GM12873 (cell line): Measurements from ENCODE around the gene SUCO.

Experiments
- TF ChIP-seq, protein P1 (sequence below): IDR thresholded peaks from 2 replicates; pipeline ENCODE4 v1.5.1; 2012; ENCODE audit warnings: low read depth, mild to moderate bottlenecking, moderate library complexity, low read length, control low read depth; ENCODE audit not compliant: insufficient read depth; ENCODE audit errors: missing control alignments

The SUCO gene

DNA sequence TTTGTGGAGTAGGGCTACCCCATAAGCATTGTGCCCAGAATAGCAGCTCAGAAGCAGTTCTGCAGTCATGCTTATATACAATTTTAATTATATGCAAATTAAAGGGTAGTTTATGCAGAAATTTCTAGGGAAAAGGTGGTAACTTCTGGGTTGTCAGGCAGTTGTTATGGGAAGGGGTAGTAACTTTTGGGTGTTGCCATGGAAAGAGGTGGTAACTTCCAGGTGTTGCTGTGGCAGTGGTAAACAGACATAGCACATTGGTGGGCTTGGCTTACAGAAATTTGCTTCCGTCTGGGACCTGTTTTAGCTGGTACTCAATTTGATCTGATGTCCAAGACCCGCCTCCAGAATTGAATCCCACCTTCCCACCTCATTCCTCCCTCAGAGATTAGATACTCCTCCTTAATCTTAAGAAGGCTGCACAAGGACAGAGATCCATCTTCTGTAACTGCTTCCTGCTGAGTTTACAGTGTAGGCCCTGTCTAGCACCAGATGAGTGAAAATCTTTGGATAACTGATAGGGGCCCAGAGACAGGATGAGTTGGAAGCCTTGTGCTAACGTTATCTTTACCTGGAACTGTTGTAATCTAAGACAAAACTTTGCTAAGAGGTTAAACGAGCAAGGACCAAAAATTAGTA lies 26.7 kb downstream of the SUCO start:
- TF ChIP-seq, protein P1, sequence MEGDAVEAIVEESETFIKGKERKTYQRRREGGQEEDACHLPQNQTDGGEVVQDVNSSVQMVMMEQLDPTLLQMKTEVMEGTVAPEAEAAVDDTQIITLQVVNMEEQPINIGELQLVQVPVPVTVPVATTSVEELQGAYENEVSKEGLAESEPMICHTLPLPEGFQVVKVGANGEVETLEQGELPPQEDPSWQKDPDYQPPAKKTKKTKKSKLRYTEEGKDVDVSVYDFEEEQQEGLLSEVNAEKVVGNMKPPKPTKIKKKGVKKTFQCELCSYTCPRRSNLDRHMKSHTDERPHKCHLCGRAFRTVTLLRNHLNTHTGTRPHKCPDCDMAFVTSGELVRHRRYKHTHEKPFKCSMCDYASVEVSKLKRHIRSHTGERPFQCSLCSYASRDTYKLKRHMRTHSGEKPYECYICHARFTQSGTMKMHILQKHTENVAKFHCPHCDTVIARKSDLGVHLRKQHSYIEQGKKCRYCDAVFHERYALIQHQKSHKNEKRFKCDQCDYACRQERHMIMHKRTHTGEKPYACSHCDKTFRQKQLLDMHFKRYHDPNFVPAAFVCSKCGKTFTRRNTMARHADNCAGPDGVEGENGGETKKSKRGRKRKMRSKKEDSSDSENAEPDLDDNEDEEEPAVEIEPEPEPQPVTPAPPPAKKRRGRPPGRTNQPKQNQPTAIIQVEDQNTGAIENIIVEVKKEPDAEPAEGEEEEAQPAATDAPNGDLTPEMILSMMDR: no peak

DNA sequence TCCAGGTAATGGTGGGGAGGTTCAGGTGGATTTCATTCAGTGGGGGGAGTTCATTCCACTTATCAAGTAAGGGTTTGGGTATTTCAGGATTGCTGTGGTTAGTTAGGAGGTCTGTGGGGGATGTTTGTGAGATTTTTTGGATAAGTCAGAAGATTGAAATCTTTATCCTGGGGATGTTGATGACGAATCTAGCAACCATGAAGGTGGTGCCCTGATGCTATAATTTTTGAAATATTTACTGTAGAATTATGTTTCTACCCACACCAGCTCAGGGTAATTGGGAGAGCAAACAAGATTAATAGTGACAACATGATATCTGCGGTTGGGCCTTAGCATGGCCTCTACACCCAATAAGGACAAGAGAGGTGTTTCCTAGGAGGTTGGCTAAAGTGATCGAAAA lies 28.3 kb downstream of the SUCO start:
- TF ChIP-seq, protein P1: no peak

DNA sequence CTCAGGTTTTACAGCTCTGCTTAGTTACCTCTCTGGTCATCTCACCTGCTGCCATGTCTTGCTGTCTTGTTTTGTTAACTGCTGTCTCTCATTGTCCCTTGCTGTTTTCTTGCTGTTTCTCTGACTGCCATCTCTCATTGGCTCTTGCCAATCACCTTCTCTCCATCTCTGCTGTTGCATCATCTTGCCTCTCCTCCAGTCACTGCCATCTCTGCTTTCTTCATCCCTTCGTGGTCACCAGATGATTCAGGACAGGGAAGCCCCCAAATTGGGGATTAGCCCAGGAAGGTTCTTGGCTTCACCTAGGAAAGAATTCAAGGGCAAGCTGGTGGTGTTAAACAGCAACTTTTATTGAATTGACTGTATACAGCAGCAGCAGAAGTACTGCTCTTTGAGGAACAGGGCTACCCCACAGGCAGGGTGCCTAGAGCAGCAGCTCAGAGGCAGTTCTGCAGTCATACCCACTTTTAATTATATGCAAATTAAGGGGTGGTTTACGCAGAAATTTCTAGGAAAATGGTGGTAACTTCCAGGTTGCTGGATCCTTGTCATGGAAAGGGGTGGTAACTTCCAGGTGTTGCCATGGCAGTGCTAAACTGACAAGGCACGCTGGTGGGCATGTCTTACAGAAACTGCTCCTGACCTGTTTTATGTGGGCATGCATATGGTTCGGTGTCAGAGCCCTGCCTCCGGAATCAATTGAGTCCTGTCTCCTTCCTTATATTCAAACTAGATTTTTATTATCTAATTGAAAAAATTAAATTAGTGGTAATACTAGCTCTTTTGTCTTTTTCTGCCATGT lies 33.4 kb downstream of the SUCO start:
- TF ChIP-seq, protein P1: no peak

DNA sequence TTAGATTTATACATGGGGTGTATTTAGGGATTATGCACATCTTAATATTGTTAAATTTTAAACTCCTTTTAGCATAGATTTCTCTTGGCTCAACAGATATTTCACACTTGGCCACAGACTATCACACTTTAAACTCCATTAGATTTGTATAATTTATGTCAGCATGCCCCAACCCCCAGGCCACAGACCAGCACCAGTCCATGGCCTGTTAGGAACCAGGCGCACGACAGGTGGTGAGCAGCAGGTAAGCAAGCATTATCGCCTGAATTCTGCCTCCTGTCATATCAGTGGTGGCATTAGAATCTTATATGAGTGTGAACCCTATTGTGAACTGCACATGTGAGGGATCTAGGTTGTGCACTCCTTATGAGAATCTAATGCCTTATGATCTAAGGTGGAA lies 34.8 kb downstream of the SUCO start:
- TF ChIP-seq, protein P1: no peak

DNA sequence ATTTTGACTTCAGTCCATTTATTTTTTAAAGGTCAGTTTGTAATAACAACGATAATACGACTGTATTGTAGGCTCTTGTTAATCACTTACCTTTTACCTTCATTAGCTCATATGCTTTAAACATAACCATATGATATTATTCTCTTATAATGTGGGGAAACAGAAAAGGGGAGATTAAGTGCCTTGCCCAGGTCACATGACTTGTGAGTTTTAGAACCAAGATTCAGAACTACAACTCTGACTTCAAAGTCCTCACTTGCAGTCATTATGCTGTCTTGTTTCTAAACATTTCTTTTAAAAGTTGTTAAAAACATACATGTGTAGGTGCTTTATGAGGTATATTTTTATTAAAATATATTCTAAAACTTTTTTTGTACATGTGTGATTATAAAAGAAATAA lies 41.1 kb downstream of the SUCO start:
- TF ChIP-seq, protein P1: no peak

DNA sequence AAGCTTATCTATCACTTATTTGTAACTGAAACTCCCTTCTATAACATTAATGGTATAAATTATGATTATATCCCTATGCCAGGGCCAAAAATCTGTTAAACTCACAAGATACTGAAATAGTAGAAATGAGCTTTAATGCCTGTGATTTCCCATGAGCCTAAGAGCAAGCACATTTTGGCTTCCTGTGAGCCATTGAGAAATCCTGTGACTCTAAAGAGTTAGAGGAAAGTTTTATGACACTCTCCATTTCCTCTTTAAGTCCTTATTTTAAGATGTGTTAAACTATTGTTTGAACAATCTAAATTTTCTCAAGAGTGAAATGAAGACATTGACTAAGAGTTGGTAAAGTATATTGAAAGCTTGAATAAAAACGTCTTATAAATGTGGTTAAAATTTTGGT lies 45.6 kb downstream of the SUCO start:
- TF ChIP-seq, protein P1: no peak

DNA sequence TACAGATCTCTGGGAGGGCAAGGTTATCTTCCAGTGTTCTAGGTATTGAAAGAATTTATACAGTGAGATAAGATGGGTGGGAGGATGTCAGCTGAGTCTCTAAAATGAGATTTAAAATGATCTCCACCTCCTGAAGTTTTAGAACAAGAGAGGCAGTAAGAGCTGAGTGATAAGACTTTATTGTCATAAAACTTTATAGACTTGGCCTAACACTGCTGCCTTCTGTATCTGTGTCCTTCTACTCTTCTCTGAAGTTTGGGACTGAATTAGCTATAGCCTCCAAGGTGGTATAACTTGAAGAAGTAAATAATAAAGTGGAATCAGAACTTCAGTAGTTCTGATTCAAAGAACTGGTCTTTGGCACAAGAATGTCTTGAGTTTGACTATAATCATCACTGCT lies 48.3 kb downstream of the SUCO start:
- TF ChIP-seq, protein P1: no peak
